ENCODE results near the gene ATG101. TPM values are rescaled to one million over a fixed set of nuclear protein-coding genes. Genes with fewer than 3 reads are reported as not detected.

Gene ATG101
- total RNA-seq, 2 experiments from 2014 or later = 38.0 to 53.9 TPM

GRCh38 chr12:52082988-52083637 lies 13.3 kb downstream of the ATG101 start:
- ChIA-PET CTCF (ENCODE audit: unreplicated experiment) (interaction anchor here (0.9 to 3.1 kb wide), 4 partner anchors 51 to 60 kb away, joined by 3 to 32 read pairs (median 8); no protein-coding TSS in a partner anchor), POLR2A (interaction anchor here (0.7 to 3.7 kb wide), 3 partner anchors 16 to 57 kb away, joined by 3 to 26 read pairs (median 5); no protein-coding TSS in a partner anchor)
- no TSS peak for BruUV-seq (replicated peaks)
- Histone ChIP-seq H2AFZ (ENCODE audit: low read length) (no peak overlapping the region), H3K9me3 (ENCODE audit: low read length) (no peaks in the 10 kb centered on the region), H3K4me1 (ENCODE audit: insufficient read depth, low read length, poor library complexity, severe bottlenecking) (peaks cover 68% of the 10 kb centered on the region), H3K9me2 (ENCODE audit: insufficient read depth, low read length) (no peaks in the 10 kb centered on the region), H3K4me3 (ENCODE audit: low read depth, low read length, poor library complexity, severe bottlenecking) (no peak overlapping the region), H3K27ac (ENCODE audit: low read depth, low read length, poor library complexity, severe bottlenecking) (peak overlapping the region; percentile 84), H3K79me2 (ENCODE audit: insufficient read depth, low read depth, low read length) (no peaks in the 10 kb centered on the region), H4K20me1 (ENCODE audit: insufficient read depth, low read length) (no peaks in the 10 kb centered on the region), H3K4me2 (ENCODE audit: low read length) (peak overlapping the region; percentile 81), H3K36me3 (ENCODE audit: insufficient read depth, low read length) (peaks cover 20% of the 10 kb centered on the region)
- TF ChIP-seq EZH2phosphoT487 (IDR thresholded peaks at IDR 0.05; ENCODE audit: borderline replicate concordance, low read depth, low read length) = no peak
- peak; percentile 100 for TF ChIP-seq CTCF (conservative IDR thresholded peaks at IDR 0.05; ENCODE audit: low read length)
- DNase-seq (ENCODE audit: low spot score) = peak; percentile 80
- intact Hi-C loops (cut with micrococcal nuclease; ENCODE audit: unreplicated experiment) = loop anchor here (1.0 kb wide), 3 partner anchors 35 to 58 kb away; no protein-coding TSS in a partner anchor

- Histone ChIP-seq H3K9me3 (ENCODE audit: low read length) (no peaks in the 10 kb centered on the region), H3K4me3 (ENCODE audit: low read depth, low read length, poor library complexity, severe bottlenecking) (no peak overlapping the region), H3K27ac (ENCODE audit: low read depth, low read length, poor library complexity, severe bottlenecking) (no peak overlapping the region), H3K4me2 (ENCODE audit: low read length) (peak overlapping the region; percentile 81; the same call in 1 of the 2 replicates), H2AFZ (ENCODE audit: low read length) (no peak overlapping the region), H3K4me1 (ENCODE audit: insufficient read depth, low read length, poor library complexity, severe bottlenecking) (peaks cover 73% of the 10 kb centered on the region), H3K79me2 (ENCODE audit: insufficient read depth, low read depth, low read length) (no peaks in the 10 kb centered on the region), H3K36me3 (ENCODE audit: insufficient read depth, low read length) (peaks cover 14% of the 10 kb centered on the region; the same call in 1 of the 2 replicates), H4K20me1 (ENCODE audit: insufficient read depth, low read length) (no peaks in the 10 kb centered on the region), H3K9me2 (ENCODE audit: insufficient read depth, low read length) (no peaks in the 10 kb centered on the region)
- intact Hi-C loops (cut with micrococcal nuclease; ENCODE audit: unreplicated experiment) = loop anchor here (1.0 kb wide), 3 partner anchors 35 to 58 kb away; no protein-coding TSS in a partner anchor
- ChIA-PET POLR2A (interaction anchor here (1.3 to 3.7 kb wide), 2 partner anchors 54 to 58 kb away, joined by 3 to 26 read pairs; no protein-coding TSS in a partner anchor), CTCF (ENCODE audit: unreplicated experiment) (interaction anchor here (1.5 kb wide), 1 partner anchor 58 kb away, joined by 13 read pairs; no protein-coding TSS in a partner anchor)
- no TSS peak for BruUV-seq (replicated peaks)
- peak; percentile 58; the same call in 1 of the 2 replicates for TF ChIP-seq CTCF (conservative IDR thresholded peaks at IDR 0.05; ENCODE audit: low read length)
- no peak for TF ChIP-seq EZH2phosphoT487 (IDR thresholded peaks at IDR 0.05; ENCODE audit: borderline replicate concordance, low read depth, low read length)
- no peak for DNase-seq (ENCODE audit: low spot score)
These were observed 13.8 kb downstream of the ATG101 start for GRCh38 chr12:52083638-52083996.

Measured in OCI-LY7 (cell line).